LoVo (cell line): ENCODE results near the gene GPD2.

ENCODE experiments used
- DNase-seq: peaks from one replicate; pipeline ENCODE4 v3.0.0-alpha.2; 2016; ENCODE audit warnings: low spot score

Gene GPD2

GRCh38 chr2:156532989-156533388, 96.8 kb downstream of the GPD2 start:
- no peak for DNase-seq

DNA sequence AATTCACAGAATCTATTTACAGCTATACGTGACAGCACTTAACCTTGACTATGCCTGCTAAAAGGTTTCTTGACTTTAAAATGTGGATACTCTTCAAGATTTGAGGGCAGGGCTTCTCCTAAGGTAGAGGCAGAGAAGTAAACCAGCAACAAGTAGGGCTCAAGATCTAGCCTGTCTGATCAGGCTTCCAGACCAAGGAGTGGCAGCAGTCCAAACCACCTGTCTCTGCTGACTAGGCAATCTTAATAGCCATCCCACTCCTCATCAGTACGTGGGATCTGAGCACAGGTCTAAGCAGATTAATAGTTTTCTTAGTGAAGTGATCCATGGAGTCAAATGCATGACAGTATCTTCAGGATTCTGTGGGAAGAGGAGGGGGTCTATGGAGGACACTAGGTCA, 100.4 kb downstream of the GPD2 start:
- DNase-seq: no peak

- no peak for DNase-seq
Observed at GRCh38 chr2:156537141-156537540, 101.0 kb downstream of the GPD2 start.

DNA sequence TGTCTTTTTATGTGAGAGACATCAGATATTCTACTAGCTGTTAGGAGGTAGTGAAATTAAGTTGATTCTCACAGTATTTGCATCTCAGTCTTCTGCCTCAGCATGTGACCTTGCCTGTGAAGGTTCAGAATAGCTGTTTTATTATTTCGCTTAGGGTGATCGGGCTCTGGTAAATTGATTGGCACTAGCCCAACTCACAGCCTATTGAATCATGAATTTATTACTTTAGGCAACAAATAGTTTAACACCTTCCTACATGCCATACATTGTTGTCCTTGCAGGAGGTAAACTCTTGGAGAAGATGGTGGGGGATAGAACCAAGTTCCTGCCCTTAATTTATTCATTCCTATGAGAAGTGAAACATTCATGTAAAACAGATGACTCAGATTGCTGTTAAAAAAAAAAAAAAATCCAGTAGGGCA, 101.9 kb downstream of the GPD2 start:
- DNase-seq: no peak

GRCh38 chr2:156539086-156539860, 103.1 kb downstream of the GPD2 start:
- DNase-seq: no peak

- DNase-seq: no peak
Observed at GRCh38 chr2:156540706-156541105, 104.5 kb downstream of the GPD2 start.

DNA sequence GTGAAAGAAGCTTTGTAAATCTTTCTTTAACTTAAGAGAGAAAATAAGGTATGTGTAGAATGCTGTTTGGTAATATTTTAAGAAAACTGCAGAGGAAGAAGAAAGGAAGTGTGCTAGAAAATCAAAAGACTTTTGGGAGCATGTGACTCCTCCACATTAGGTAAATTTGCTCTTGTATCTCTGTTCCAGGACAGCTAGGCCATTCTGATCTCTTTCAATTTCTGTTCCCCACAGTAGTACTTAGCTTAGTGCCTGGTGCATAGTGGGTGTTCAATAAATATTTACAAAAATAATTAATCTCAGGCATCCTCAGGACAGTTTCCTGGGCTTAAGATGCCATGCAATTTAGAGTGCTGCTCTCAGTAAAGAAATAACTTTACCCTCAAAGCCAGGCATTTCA, 105.0 kb downstream of the GPD2 start:
- DNase-seq: no peak

GRCh38 chr2:156541706-156542105, 105.5 kb downstream of the GPD2 start:
- DNase-seq: no peak

- DNase-seq: no peak
Observed at GRCh38 chr2:156548413-156548812, 112.2 kb downstream of the GPD2 start.

DNA sequence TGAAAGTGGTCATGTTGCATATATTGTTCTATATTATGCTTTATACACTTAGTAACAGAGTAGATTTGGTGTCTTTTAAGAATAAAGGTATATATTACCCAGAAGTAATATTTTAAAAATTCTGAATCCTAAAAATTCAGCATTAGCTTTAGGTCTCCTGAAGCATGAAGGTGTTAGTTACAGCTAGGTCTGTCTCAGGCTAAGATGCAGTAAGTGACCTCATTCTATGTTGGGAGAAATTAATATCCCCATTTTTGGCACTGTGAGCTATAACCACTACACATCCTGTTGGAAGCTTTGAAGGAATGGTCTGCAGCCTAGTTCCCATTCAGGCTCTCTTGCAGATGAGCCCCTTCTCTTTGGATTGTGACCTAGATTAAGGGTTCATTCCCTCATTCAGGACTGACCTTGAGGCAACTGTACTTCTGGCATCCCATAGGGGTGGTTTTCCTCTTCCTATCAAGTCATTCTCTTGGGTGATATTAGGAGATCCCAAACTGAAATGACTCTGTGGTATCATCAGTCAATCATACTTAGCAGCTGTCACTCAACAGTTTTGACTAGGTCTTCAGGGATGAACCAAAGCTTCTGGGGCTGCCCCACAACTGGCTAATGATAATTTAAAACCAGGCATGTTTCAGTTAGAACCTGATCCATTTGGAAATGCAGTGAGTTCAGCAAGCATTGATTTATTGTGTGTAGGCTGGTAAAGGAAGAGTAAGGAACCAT, 117.7 kb downstream of the GPD2 start:
- no peak for DNase-seq

GRCh38 chr2:156561326-156561725, 125.1 kb downstream of the GPD2 start:
- no peak for DNase-seq

GRCh38 chr2:156562124-156562523, 125.9 kb downstream of the GPD2 start:
- DNase-seq: no peak

GRCh38 chr2:156563994-156564753, 128.0 kb downstream of the GPD2 start:
- no peak for DNase-seq

GRCh38 chr2:156565066-156565710, 129.0 kb downstream of the GPD2 start:
- no peak for DNase-seq

- DNase-seq: no peak
Observed at GRCh38 chr2:156573710-156574109, 137.5 kb downstream of the GPD2 start.

GRCh38 chr2:156574112-156574511, 137.9 kb downstream of the GPD2 start:
- DNase-seq: no peak

DNA sequence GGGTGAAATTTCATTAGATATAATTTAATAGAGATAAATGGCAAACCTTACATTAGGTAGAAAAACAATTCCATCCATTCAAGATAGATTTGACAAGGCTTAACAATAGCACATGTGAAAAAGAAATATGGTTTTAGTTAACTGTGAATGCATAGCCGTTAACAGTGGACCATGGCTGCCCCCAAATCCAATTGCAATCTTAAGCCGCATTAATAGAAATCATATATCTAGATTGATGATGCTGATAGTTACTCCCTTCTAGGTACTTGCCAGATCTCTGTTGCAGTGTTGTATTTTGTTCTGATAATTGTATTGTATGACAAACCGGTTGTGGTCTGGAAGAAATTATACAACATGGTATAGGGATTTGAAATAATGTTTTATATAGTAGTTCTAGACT, 139.8 kb downstream of the GPD2 start:
- DNase-seq: no peak

GRCh38 chr2:156580501-156580900, 144.3 kb downstream of the GPD2 start:
- no peak for DNase-seq

- no peak for DNase-seq
Observed at GRCh38 chr2:156581280-156581679, 145.1 kb downstream of the GPD2 start.

DNA sequence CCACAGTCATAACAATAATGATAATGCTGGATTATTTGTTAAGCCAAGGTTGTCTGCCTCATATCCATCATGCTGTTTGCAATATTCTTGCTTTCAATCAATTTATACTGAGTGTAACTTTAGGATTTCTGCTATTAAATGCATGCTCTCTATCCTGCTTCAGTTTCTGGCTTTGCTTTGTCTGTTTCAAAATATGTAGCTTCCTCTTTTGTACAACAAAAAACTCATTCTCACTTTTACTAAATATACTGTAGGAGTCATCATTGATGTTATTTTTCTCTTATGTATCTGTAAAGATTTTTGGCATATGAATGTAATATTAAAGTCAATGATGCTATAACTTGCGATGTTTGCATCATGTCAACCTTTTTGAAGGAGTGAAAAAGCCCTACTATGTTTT, 149.3 kb downstream of the GPD2 start:
- DNase-seq: no peak

DNA sequence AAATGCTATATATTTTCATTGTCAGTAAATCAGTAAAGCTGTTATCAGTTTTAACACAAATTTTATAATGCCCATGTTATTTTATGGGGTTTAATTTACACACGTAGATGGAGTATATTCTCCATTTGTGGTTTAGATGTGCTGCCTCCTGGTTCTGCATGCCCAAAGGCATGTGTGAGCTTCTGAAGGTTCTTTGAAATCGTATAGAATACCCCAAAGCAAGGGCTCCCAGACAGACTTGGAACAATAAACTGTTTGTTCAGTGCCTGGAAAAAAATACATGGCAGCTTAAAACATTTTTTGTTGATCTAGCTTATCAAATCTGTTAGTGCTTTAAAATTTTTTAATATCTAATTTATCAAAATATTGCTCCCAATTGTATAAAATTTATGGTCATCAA, 150.4 kb downstream of the GPD2 start:
- no peak for DNase-seq

GRCh38 chr2:156589381-156590079, 153.4 kb downstream of the GPD2 start:
- DNase-seq: peak; percentile 51
